H54 (cell line): ENCODE results near the gene ABCC2.
"Not testable (repeated sequence)": the region's sequence is repeated elsewhere in the genome, so short reads cannot be mapped to it uniquely, and the experiment has no call there.

Experiments used
- DNase-seq: peaks from one replicate; pipeline ENCODE4 v3.0.0; 2011; ENCODE audit warnings: low spot score, mixed read lengths; ENCODE audit not compliant: insufficient read length
- FAIRE-seq: peaks from 3 replicates; lab custom pipeline; 2011; peaks lifted over from hg19 to GRCh38; lab: Jason Lieb, UNC
- POLR2A ChIP-seq: IDR thresholded peaks from 2 replicates; pipeline ENCODE4 v1.6.1; 2011; ENCODE audit warnings: low read depth, mild to moderate bottlenecking, low read length

The ABCC2 gene

DNA sequence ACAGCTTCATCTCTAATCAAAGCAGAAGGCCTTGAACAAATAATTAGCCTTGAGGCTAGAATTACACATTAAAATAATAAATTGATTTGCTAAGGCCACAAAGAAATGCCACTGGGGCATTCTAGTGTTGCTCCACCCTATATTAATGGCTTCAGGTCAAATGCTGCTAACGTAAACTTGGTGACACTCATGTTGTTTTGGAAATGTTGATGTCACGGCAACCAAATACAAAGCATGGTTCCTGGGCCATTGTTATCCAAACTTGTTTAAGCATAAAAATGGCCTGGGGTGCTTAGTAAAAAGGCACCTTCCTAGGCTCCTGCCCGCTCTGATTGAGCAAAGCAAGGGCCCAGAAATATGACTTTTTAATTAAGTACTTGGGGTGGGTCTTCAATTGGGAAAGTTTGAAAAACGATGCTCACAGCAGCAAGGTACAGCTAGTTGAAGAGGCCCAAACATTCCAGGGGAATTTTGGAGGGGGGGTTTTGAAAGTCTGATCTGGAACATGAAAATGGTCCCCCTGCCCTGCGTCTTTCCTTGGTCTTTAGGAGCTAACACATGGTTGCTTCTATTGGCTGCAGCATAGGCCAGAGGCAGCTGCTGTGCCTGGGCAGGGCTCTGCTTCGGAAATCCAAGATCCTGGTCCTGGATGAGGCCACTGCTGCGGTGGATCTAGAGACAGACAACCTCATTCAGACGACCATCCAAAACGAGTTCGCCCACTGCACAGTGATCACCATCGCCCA lies 67.8 kb downstream of the ABCC2 start:
- FAIRE-seq (no peak), DNase-seq (no peak)
- TF ChIP-seq POLR2A = no peak

DNA sequence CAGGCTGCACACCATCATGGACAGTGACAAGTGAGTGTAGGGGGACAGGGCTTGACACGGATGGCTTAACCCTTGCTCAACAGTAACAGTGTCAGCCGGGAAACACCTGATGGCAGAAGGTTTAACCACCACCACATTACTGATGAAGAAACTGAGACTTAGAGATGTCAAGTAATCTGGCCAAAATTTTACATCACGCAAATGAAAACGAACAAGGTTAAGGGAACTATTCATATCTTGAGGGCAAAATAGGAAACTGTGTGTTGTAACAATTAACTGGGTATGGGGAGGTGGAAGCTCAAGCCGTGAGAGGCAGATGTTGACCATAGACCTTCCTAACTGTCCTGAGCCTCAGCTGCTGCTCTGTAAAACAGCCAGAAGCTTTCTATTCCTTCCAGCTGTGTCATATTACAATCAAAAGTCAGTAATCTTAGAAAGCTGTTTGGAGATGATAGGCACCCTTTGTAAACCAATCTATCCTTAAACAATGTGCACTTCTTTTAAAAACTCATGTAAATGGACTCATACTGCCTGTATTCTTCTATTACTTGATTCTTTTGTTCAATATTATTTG lies 68.4 kb downstream of the ABCC2 start:
- DNase-seq = no peak
- no peak for TF ChIP-seq POLR2A
- no peak for FAIRE-seq

DNA sequence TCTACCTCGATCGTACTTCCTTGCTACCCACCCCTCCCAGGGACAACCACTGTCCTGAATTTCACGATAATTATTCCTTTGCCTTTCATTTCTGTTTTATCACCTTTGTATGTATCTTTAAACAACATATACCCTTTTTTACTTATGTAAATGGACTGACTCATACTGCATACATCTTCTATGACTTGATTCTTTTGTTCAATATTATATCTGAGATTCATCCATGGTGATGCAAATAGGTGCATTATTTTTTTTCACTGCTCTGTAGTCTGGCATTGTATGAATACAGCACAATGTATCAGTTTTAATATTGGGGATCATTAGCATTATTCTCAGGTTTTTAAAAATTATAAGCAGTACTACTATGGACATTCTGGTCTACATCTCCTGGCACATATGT lies 69.4 kb downstream of the ABCC2 start:
- FAIRE-seq (no peak), DNase-seq (no peak)
- no peak for TF ChIP-seq POLR2A

DNA sequence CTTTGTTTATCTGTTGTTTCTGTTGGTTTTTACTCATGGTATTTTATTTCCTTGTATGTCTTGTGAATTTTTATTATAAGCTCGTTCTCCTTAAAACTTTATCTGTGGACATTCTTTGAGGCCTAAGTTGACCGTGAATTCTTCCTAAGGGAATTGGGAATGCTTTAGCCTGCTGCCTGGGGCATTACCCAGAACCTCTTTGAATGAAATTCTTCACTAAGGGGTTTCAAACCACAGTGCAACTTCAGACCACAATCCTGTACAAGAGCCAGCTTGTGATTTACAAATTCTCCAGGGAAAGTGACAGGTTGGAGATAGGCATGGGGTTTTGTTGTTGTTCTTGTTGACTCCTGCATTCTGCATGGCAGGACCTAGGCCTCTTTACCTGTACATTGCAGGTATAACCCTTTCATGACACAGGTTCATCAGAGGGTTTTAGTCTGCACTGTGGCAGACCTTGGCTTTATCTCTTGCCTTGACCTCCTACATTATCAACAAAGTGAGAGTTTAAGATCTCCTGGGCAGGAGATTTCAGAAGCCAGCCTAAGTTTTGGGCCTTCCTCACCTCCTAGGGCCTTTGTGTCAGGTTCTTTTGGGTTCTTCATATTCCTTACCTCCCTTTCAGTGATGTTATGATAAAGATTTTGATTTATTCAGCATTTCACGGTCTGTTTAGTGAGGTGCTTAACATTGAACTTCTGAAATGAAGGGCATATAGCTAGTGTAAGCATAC lies 70.2 kb downstream of the ABCC2 start:
- TF ChIP-seq POLR2A = no peak
- FAIRE-seq (no peak), DNase-seq (no peak)

DNA sequence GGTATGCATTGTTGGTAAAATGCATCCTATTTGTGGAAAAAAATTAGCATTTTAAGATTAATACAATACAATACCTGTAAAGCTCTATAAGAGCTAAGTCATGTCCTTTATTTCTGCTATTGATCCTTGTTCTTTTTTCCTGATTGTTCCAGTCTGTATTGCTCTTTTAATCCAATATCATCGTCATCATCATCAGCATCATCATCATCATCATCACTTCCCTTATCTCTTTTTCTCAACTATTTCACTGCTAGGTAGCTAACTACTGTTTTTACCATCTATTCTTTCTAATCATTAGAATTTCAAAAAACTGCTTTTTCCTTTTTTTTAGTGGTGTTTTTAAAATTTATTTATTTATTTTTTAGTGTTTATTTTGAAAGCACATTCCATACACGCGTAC lies 71.2 kb downstream of the ABCC2 start:
- no peak for DNase-seq
- FAIRE-seq = no peak
- TF ChIP-seq POLR2A = no peak

DNA sequence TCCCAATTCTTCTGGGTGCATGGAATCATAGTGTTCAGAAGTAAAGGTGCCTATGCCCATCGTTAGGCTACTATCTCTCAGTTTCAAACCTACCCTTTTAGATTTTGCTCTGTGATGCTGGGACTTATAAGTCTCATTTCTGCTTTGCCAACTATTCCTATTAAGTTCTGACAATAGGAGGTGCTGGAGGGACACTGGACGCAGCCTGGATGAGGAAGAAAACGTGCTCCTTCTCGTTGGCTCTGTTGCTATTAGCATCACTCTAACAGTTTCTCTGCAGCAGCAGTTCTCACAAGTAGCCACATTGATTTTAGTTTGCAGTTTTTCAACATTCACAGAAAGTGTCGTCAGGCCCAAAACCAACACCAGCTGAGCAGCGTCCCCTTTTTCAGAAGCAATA lies 72.4 kb downstream of the ABCC2 start:
- DNase-seq (peak; percentile 55), FAIRE-seq (no peak)
- no peak for TF ChIP-seq POLR2A

DNA sequence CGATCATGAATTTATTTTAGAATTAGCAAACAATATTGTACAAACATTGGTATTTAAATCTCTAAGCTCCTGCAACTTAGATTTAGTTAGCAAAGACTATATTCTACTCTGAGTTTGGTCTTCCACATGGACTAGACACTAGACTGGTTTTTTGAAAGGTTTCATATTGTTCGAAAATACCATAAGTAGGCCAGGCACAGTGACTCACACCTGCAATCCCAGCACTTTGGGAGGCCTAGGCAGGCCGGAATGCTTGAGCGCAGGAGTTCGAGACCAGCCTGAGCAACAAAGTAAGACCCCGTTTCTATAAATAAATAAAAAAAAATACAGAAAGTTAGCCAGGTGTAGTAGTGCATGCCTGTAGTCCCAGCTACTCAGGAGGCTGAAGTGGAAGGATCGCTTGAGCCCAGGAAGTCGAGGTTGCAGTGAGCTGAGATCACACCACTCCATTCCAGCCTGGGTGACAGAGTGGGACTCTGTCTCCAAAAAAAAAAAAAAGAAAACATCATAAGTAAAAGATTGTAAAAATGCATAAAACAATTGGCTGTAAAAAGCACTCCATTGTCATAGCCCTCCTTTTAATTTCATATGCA lies 73.1 kb downstream of the ABCC2 start:
- FAIRE-seq = no peak
- DNase-seq = no peak
- no peak for TF ChIP-seq POLR2A

DNA sequence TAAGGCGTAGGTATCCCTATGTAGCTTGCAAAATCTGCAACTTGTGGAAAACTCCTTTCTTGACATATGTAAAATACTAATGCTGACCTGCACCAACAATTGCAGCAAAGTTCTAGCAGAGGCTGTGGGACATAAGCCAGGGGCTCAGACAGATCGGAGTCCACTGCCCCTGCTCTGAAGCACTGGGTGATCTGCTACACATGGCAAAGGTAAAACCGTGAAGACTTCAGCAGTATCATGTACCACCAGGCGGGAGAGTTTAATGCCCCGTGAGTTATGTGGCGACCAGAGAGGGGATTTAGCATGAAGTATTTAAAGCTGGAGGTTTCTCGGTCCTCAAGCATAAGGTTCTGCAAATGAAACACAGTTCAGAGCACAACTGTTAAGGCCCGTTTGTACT lies 76.4 kb downstream of the ABCC2 start:
- FAIRE-seq (no peak), DNase-seq (no peak)
- no peak for TF ChIP-seq POLR2A

DNA sequence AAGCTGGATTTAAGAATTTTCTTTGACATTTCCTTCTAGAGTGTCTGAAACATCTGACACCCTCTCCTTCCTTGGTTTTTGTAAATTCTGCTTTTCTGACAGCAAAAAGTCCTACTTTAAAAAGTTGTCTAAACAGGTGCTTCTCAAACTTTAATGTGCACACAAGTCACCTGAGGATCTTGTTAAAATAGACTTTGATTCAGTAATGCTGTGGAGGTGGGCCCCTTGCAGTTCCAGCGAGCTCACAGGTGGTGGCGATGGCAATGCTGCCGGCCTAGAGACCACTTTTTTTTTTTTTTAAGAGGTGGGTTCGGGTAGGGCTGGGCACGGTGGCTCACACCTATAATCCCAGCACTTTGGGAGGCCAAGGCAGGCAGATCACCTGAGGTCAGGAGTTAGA lies 77.1 kb downstream of the ABCC2 start:
- DNase-seq (no peak), FAIRE-seq (no peak)

DNA sequence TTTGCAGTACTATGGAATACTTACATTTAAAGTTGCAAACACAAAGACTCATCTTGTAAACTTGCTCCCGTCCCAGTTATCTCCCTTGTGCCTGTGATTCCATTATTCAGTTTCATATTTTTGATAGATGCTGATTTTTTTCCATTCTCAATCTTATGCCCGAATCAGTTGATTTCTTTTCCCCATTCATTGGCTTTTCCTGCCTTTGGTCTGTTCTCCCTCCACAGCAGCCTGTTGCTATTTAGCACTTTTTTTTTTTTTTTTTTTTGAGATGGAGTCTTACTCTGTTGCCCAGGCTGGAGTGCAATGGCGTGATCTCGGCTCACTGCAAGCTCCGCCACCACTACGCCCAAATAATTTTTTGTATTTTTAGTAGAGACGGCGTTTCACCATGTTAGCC lies 78.0 kb downstream of the ABCC2 start:
- DNase-seq (no peak), FAIRE-seq (no peak)
- no peak for TF ChIP-seq POLR2A

More for the DNA sequence above, 77.1 kb downstream of the ABCC2 start:
- no peak for TF ChIP-seq POLR2A

DNA sequence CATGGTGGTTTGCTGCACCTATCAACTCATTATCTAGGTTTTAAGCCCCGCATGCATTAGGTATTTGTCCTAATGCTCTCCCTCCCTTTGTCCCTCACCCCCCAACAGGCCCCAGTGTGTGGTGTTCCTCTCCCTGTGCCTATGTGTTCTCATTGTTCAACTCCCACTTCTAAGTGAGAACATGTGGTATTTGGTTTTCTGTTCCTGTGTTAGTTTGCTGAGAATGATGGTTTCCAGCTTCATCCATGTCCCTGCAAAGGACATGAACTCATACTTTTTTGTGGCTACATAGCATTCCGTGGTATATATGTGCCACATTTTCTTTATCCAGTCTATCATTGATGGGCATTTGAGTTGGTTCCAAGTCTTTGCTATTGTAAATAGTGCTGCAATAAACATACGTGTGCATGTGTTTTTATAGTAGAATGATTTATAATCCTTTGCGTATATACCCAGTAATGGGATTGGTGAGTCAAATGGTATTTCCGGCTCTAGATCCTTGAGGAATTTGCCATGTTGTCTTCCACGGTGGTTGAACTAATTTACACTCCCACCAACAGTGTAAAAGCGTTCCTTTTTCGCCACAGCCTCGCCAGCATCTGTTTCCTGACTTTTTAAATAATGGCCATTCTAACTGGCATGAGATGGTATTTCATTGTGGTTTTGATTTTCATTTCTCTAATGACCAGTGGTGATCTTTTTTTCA lies 81.2 kb downstream of the ABCC2 start:
- FAIRE-seq, DNase-seq: not testable (repeated sequence)

DNA sequence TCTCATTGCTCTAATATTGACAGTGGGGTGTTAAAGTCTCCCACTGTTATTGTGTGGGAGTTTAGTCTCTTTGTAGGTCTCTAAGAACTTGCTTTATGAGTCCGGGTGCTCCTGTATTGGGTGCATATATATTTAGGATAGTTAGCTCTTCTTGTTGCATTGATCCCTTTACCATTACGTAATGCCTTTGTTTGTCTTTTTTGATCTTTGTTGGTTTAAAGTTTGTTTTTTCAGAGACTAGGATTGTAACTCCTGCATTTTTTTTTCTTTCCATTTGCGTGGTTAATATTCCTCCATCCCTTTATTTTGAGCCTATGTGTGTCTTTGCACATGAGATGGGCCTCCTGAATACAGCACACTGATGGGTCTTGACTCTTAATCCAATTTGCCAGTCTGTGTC lies 84.8 kb downstream of the ABCC2 start:
- not testable (repeated sequence) for FAIRE-seq, DNase-seq

DNA sequence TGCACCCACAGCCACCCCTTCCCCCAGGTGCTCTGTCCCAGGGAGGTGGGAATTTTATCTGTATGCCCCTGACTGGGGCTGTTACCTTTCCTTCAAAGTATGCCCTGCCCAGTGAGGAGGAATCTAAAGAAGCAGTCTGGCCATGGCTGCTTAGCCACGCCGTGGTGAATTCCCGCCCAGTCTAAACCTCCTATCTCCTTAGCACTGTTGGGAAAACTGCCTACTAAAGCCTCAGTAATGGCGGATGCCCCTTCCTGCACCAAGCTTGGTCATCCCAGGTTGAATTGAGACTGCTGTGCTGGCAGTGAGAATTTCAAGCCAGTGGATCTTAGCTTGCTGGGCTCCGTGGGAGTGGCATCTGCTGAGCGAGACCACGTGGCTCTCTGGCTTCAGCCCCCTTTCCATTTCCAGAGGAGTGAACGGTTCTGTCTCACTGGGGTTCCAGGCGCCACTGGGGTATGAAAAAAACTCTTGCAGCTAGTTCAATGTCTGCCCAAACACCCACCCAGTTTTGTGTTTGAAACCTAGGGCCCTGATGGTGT lies 87.2 kb downstream of the ABCC2 start:
- TF ChIP-seq POLR2A = no peak
- DNase-seq = no peak
- no peak for FAIRE-seq

DNA sequence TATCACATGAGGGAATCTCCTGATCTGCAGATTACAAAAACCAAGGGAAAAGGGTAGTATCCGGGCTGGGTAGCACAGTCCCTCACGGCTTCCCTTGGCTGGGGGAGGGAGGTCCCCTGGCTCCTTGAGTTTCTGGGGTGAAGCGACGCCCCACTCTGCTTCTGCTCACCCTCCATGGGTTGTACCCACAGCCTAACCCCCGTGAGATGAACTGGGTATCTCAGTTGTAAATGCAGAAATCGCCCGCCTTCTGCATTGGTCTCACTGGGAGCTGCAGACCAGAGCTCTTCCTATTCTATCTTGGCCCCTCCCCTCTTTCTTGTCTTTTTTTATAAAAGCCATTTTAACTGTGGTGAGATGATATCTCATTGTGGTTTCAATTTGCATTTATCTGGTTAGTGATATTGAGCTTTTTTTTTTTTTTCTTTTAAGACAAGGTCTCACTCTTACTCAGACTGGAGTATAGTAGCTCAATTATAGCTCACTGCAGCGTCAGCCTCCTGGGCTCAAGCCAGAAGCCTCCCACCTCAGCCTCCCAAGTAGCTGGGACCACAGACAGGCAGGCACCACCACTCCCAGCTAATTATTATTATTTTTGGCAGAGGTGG lies 87.8 kb downstream of the ABCC2 start:
- FAIRE-seq = no peak
- DNase-seq = no peak
- TF ChIP-seq POLR2A = no peak
